Measurements from ENCODE around the gene RASGRP2.

GRCh38 chr11:64778223-64778472 lies 34.2 kb upstream of the RASGRP2 start:
- TF ChIP-seq POLR2A (IDR thresholded peaks at IDR 0.05) = no peak
- no peak for TF ChIP-seq POLR2AphosphoS5 (IDR thresholded peaks at IDR 0.05)
